ENCODE results near the gene CENPF.

CENPF gene

GRCh38 chr1:214602764-214603657 lies at the start of gene CENPF:
Gene CENPF, plus strand, starts transcription at chr1:214603195. Its CDS starts 10,560 bp downstream, at chr1:214613755.
- Histone ChIP-seq H2AFZ (ENCODE audit: low read depth, low read length) (peak within 1 kb of the TSS; percentile 92), H3K4me2 (ENCODE audit: low read length) (peak within 1 kb of the TSS; percentile 84), H3K79me2 (ENCODE audit: low read length) (peaks cover 50% of the 10 kb centered on the region), H3K9ac (ENCODE audit: low read length) (peak within 1 kb of the TSS; percentile 83), H3K27me3 (ENCODE audit: low read depth, low read length) (no peaks in the 10 kb centered on the region), H3K4me3 (ENCODE audit: low read length) (peak within 1 kb of the TSS; percentile 82), H3K9me3 (ENCODE audit: insufficient read depth, low read length) (no peaks in the 10 kb centered on the region), H3K36me3 (replicated peaks; ENCODE audit: low read depth, low read length) (no peaks in the 10 kb centered on the region), H4K20me1 (ENCODE audit: insufficient read depth, low read length) (no peaks in the 10 kb centered on the region), H3K4me1 (ENCODE audit: low read length) (peaks cover 15% of the 10 kb centered on the region), H3K27ac (ENCODE audit: low read length) (peak within 1 kb of the TSS; percentile 55)
- no peak for TF ChIP-seq EZH2phosphoT487 (IDR thresholded peaks at IDR 0.05; ENCODE audit: low read depth)
- no peak for TF ChIP-seq CTCF (IDR thresholded peaks at IDR 0.05; ENCODE audit: low read depth, low read length)

DNA sequence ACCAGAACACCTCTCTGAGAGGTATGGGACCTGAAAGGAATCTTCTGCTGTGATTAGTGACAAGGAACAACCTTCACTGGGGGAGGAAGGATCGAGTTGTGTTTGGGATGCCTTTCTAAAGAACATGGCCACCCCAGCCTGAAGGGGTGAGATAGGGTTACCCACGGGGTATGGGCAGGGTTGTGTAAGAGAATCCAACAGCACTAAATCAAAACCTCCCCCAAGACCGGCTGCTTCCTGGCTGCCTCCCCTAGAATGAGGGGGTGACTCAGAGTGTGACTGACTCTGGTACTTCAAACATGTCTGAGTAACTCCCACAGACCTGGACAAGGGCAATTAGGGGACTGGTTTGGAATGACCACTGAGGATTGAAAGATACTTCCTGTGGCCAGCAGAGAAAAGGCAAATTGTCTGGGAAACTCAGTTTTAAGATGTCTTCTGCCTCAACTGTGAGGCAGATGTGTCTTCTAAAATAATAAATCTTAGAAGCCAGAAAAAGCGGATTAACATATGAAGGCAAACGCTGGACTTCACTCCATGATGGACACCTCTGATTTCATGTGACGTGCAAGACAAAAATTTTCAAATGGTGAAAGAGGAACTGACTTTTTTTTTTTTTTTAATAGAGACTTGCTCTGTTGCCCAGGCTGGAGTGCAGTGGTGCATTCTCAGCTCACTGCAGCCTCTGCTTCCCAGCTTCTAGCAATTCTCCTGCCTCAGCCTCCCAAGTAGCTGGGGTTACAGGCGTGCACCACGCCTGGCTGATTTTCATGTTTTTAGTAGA lies 44.9 kb upstream of the CENPF start:
- Histone ChIP-seq H3K27me3 (ENCODE audit: low read depth, low read length) (no peaks in the 10 kb centered on the region), H3K36me3 (replicated peaks; ENCODE audit: low read depth, low read length) (no peaks in the 10 kb centered on the region), H3K9me3 (ENCODE audit: insufficient read depth, low read length) (no peaks in the 10 kb centered on the region), H3K4me2 (ENCODE audit: low read length) (peak overlapping the region; percentile 54), H3K79me2 (ENCODE audit: low read length) (no peaks in the 10 kb centered on the region), H3K4me1 (ENCODE audit: low read length) (peaks cover 20% of the 10 kb centered on the region), H3K9ac (ENCODE audit: low read length) (no peak overlapping the region), H4K20me1 (ENCODE audit: insufficient read depth, low read length) (no peaks in the 10 kb centered on the region), H3K4me3 (ENCODE audit: low read length) (0 out of 2 replicates have a peak overlapping the region, but pooled peaks have one; percentile 6), H2AFZ (ENCODE audit: low read depth, low read length) (peak overlapping the region; percentile 61), H3K27ac (ENCODE audit: low read length) (no peak overlapping the region)
- TF ChIP-seq CTCF (IDR thresholded peaks at IDR 0.05; ENCODE audit: low read depth, low read length) (no peak), EZH2phosphoT487 (IDR thresholded peaks at IDR 0.05; ENCODE audit: low read depth) (no peak)

GRCh38 chr1:214563881-214564280 lies 39.1 kb upstream of the CENPF start:
- no peak overlapping the region for H3K4me2 ChIP-seq (ENCODE audit: low read length)
- H3K9ac ChIP-seq (ENCODE audit: low read length): no peak overlapping the region
- no peaks in the 10 kb centered on the region for H3K36me3 ChIP-seq (replicated peaks; ENCODE audit: low read depth, low read length)
- no peak overlapping the region for H3K4me3 ChIP-seq (ENCODE audit: low read length)
- no peak overlapping the region for H2AFZ ChIP-seq (ENCODE audit: low read depth, low read length)
- no peaks in the 10 kb centered on the region for H3K79me2 ChIP-seq (ENCODE audit: low read length)
- no peak overlapping the region for H3K27ac ChIP-seq (ENCODE audit: low read length)
- H3K27me3 ChIP-seq (ENCODE audit: low read depth, low read length): no peaks in the 10 kb centered on the region
- no peaks in the 10 kb centered on the region for H4K20me1 ChIP-seq (ENCODE audit: insufficient read depth, low read length)
- H3K4me1 ChIP-seq (ENCODE audit: low read length): peaks cover 29% of the 10 kb centered on the region
- no peaks in the 10 kb centered on the region for H3K9me3 ChIP-seq (ENCODE audit: insufficient read depth, low read length)
- TF ChIP-seq EZH2phosphoT487 (IDR thresholded peaks at IDR 0.05; ENCODE audit: low read depth): no peak
- no peak for TF ChIP-seq CTCF (IDR thresholded peaks at IDR 0.05; ENCODE audit: low read depth, low read length)

GRCh38 chr1:214565310-214565709 lies 37.7 kb upstream of the CENPF start:
- H4K20me1 ChIP-seq (ENCODE audit: insufficient read depth, low read length): no peaks in the 10 kb centered on the region
- peaks cover 31% of the 10 kb centered on the region for H3K4me1 ChIP-seq (ENCODE audit: low read length)
- no peaks in the 10 kb centered on the region for H3K9me3 ChIP-seq (ENCODE audit: insufficient read depth, low read length)
- H3K9ac ChIP-seq (ENCODE audit: low read length): no peak overlapping the region
- H3K79me2 ChIP-seq (ENCODE audit: low read length): no peaks in the 10 kb centered on the region
- H3K4me3 ChIP-seq (ENCODE audit: low read length): no peak overlapping the region
- H3K27me3 ChIP-seq (ENCODE audit: low read depth, low read length): no peaks in the 10 kb centered on the region
- TF ChIP-seq CTCF (IDR thresholded peaks at IDR 0.05; ENCODE audit: low read depth, low read length) (no peak), EZH2phosphoT487 (IDR thresholded peaks at IDR 0.05; ENCODE audit: low read depth) (no peak)
- no peak overlapping the region for H3K4me2 ChIP-seq (ENCODE audit: low read length)
- no peak overlapping the region for H2AFZ ChIP-seq (ENCODE audit: low read depth, low read length)
- no peak overlapping the region for H3K27ac ChIP-seq (ENCODE audit: low read length)
- H3K36me3 ChIP-seq (replicated peaks; ENCODE audit: low read depth, low read length): no peaks in the 10 kb centered on the region
